ENCODE measurements around the gene SMAD2. TPM values are rescaled to one million over a fixed set of nuclear protein-coding genes. Genes with fewer than 3 reads are reported as not detected.

SMAD2 gene
- total and polyA plus RNA-seq, 2 of the 8 experiments (the other 6 are each of a cell fraction or from before 2014, with no cell fraction given) = 28.4 to 124 TPM

DNA sequence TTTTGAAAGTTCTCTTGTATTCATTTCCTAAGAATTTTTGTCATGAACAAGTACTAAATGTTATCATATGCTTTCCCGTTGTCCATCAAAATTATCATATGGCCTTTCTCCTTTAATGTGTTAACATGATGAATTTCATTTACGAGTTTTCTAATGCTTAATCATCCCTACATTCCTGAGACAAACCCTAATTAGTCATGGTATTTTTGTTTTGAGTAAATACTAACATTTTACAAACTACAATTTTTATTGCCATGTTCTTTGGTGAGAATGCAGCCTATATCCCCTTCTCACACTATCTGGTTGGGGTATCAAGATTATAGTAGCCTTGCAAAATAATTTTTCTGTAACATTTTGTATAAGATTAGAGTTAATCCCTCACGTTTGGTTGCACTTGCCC is 14.5 kb downstream of the SMAD2 start (continued):
- TF ChIP-seq, protein P1, sequence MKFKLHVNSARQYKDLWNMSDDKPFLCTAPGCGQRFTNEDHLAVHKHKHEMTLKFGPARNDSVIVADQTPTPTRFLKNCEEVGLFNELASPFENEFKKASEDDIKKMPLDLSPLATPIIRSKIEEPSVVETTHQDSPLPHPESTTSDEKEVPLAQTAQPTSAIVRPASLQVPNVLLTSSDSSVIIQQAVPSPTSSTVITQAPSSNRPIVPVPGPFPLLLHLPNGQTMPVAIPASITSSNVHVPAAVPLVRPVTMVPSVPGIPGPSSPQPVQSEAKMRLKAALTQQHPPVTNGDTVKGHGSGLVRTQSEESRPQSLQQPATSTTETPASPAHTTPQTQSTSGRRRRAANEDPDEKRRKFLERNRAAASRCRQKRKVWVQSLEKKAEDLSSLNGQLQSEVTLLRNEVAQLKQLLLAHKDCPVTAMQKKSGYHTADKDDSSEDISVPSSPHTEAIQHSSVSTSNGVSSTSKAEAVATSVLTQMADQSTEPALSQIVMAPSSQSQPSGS (IDR thresholded peaks at IDR 0.05; ENCODE audit: low read length) = no peak
- no peak for TF ChIP-seq RBBP5 (IDR thresholded peaks at IDR 0.05; ENCODE audit: borderline replicate concordance, low read depth, low read length)
- TF ChIP-seq, protein P2, sequence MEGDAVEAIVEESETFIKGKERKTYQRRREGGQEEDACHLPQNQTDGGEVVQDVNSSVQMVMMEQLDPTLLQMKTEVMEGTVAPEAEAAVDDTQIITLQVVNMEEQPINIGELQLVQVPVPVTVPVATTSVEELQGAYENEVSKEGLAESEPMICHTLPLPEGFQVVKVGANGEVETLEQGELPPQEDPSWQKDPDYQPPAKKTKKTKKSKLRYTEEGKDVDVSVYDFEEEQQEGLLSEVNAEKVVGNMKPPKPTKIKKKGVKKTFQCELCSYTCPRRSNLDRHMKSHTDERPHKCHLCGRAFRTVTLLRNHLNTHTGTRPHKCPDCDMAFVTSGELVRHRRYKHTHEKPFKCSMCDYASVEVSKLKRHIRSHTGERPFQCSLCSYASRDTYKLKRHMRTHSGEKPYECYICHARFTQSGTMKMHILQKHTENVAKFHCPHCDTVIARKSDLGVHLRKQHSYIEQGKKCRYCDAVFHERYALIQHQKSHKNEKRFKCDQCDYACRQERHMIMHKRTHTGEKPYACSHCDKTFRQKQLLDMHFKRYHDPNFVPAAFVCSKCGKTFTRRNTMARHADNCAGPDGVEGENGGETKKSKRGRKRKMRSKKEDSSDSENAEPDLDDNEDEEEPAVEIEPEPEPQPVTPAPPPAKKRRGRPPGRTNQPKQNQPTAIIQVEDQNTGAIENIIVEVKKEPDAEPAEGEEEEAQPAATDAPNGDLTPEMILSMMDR (IDR thresholded peaks at IDR 0.05; ENCODE audit: control extremely low read depth in 1 of 3, insufficient read depth in 1 of 3, low read depth in 1 of 3, low read length in 3 of 3) = no peak
- no peak for TF ChIP-seq CHD1 (IDR thresholded peaks at IDR 0.05; ENCODE audit: low read depth, low read length)
- no peak for TF ChIP-seq EGR1 (IDR thresholded peaks at IDR 0.05; ENCODE audit: borderline replicate concordance, low read depth, low read length)
- TF ChIP-seq YY1 (IDR thresholded peaks at IDR 0.05; ENCODE audit: low read depth, low read length) = no peak
- no peak for TF ChIP-seq TBP (IDR thresholded peaks at IDR 0.05; ENCODE audit: low read depth, low read length)
- no peak for TF ChIP-seq POLR2AphosphoS5 (IDR thresholded peaks at IDR 0.05; ENCODE audit: low read depth, low read length)
